GM19438 (cell line): ENCODE measurements around the gene POLR1E.
A peak's percentile ranks its signal among the peaks of the same experiment; 100 is the strongest.
"Not testable (repeated sequence)": the region's sequence is repeated elsewhere in the genome, so short reads cannot be mapped to it uniquely, and the experiment has no call there.

Experiments
- ATAC-seq: cut with Tn5 transposase; IDR thresholded peaks from one replicate; pipeline ENCODE4 v1.9.1; 2021; ENCODE audit warnings: low read depth; ENCODE audit not compliant: unreplicated experiment

The POLR1E gene

DNA sequence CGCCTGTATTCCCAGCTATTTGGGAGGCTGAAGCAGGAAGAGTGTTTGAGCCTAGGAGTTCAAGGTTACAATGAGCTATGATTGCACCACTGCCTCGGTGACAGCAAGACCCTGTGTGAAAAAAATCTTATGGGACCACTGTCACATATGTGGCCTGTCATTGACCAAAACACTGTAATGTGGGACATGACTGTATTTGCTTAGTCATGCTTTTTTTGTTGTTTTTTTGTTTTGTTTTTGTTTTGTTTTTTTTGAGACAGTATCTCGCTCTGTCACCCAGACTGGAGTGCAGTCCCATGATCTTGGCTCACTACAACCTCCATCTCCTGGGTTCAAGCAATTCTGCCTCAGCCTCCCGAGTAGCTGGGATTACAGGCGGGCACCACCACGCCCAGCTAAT is 13.5 kb downstream of the POLR1E start:
- ATAC-seq: no peak

DNA sequence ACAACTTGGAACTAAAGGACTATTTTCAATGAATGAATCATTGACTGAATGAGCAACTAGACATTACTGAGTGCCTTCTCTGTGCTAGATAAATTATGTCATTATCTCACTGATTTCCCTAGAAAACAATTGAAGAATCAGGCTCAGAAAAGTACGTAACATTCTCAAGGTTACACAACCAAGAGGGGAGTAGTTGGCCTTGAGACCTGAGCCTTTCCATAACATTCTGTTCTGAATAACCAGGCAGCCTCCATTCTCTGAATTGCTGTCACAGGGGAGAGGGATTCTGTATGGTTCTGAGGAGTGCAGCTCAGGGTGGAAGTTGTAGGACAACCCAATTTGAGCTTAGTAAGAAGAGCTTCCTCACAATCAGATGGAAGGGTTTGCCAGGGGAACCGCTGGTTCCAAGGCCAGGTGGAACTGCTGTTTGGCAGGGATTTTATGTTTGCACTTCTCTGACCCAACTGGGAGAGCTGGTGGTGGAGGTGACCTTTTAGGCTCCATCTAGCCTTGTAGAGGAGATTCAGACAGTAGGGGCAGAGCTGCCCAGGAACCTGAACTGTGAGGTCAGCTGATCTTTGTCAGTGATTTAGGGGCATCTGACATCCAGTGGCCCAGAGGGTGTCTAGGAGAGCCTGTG is 16.3 kb downstream of the POLR1E start:
- no peak for ATAC-seq

- no peak for ATAC-seq
Observed at GRCh38 chr9:37503736-37504135, 18.0 kb downstream of the POLR1E start.

DNA sequence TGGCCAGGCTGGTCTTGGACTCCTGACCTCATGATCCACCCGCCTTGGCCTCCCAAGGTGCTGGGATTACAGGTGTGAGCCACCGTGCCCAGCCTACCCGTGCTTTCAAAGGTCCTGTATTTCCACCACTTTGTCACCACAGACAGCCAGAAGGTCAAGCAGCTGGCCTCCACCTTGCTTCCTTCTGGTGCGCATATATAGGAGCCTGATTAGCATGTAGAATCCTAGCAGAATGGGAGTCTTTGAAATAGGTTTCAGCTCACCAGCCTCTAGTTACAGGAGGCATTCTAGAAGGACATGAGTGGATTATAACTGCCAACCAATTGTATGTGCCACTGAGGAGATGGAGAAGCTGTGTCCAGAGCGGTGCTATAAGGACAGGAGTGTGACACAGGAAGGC is 18.9 kb downstream of the POLR1E start:
- no peak for ATAC-seq

- ATAC-seq: no peak
Observed at GRCh38 chr9:37507566-37508134, 21.9 kb downstream of the POLR1E start.

GRCh38 chr9:37508135-37508833 is 22.5 kb downstream of the POLR1E start:
- ATAC-seq: no peak

DNA sequence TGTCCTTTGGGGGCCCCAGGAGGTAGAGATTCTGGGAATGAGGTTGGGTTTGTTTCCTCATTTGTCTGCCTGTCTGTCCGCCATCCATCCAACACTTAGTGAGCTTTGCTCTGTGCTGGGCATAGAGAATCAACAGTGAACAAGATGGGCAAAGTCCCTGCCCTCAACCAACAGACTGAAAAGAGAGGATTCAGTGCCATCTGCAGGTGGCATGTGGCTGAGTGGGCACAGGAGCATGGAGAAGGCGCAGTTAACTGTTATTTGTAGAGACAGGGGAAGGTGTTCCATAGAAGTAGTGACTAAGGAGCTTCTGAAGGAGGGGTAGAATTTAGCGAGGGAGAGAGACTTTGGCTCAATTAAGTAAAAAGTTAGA is 23.1 kb downstream of the POLR1E start:
- ATAC-seq: no peak

DNA sequence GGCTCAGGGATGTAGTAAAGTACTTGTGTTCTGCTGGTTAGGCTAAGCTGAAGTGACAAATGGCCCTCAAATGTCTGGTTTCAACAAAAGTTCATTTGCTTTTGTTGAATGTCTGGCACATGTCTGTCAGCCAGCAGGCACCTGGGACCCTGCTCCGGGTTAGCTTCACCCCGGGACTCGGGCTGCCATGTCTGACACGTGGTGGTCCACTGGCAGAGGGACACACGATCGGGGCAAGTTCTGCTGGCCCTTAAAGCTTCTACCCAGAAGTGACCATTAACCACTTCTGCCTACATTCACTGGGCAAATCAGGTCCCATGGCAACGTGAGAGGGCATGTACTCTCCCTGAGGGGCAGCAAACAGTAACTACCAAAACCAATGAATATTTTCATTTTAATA is 23.8 kb downstream of the POLR1E start:
- ATAC-seq: no peak

DNA sequence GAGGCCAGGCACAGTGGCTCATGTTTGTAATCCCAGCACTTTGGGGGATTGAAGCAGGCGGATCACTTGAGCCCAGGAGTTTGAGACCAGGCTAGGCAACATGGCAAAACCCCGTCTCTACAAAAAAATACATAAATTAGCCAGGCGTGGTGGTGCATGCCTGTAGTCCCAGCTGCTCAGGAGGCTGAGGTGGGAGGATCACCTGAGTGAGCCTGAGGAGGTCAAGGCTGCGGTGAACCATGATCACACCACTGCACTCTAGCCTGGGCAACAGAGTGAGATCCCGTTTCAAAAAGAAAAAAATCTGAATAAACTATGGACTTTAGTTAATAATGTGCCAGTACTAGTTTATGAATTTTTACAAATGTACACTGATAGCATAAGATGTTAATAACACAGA is 24.3 kb downstream of the POLR1E start:
- not testable (repeated sequence) for ATAC-seq

- ATAC-seq: no peak
Observed at GRCh38 chr9:37511016-37512010, 25.6 kb downstream of the POLR1E start.

DNA sequence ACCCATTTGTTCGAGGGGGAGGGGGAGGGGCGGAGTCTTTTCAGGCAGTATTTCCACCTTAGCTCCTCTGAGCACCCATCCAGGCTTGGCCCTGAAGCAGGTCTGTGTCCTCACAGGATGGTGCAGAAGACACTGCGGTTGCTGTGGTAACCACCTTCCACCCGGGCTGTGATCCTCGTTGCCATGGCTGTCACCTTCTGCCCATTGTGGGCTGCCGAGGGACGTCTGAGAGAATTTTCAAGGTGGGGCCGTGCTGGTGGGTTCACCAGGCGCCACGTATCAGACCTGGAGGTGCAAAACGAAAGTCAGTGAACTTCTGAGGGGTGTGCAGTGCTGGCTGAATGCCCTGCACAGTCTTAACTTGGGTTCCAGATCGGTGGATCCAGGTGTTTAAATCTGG is 26.7 kb downstream of the POLR1E start:
- no peak for ATAC-seq

DNA sequence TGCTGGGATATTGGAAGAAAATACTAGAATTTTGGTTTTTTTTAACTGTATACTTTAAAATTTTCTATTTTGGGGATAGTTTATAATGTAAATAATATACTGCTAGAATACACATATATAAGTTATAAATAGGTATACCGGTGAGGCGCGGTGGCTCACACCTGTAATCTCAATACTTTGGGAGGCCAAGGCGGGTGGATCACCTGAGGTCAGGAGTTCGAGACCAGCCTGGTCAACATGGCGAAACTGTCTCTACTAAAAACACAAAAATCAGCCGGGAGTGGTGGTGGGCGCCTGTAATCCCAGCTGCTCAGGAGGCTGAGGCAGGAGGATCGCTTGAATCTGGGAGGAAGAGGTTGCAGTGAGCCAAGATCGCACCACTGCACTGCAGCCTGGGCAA is 28.7 kb downstream of the POLR1E start:
- not testable (repeated sequence) for ATAC-seq

- ATAC-seq: no peak
Observed at GRCh38 chr9:37514999-37515398, 29.3 kb downstream of the POLR1E start.

DNA sequence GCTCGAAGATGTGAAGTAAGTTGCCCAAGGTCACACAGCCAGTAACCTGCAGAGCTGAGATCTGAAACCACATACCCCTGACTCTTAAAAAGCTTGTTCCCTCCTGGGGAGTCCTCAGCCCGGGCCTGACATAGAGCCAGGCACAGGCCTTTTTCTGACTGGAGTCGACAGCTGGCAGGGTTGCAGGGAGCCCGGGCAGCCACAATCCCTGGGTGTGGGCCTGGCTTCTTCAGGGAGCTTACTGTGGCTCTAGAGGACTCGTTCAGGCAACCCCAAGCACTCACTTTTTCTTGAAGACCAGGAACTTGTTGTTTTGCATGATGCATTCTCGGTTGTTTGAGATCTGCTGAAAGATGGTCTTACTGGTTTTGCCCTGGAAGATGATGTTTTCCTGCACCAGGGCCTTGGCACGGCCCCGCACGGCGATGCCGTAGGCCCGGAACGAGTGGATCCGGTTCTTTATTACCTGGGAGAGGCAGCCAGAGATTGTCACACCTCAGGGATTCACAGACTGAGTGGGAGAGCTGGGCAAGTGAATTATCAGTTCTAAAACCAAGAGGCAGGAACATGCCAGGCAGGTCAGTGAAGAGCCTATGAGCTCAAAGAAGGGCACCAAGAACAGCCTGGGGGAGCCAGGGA is 30.0 kb downstream of the POLR1E start:
- no peak for ATAC-seq

DNA sequence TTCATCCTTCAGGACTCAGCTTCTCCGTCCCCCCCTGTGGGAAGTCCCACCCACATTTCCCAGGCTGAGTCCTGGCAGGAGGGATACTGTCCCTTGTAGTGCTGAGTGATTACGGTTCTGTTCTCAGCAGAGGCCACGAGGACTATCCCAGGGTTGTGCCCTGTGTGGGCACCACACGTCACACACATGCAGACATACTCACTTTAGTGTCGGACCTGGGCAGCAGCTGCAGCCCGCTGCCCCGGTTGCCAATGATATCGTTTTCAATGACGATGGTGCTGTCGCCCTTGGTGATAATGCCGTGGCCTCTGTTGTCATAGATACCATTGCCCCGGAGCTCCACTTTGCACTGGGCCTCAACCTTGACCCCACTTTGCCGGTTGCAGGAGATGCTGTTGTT is 32.2 kb downstream of the POLR1E start:
- no peak for ATAC-seq

DNA sequence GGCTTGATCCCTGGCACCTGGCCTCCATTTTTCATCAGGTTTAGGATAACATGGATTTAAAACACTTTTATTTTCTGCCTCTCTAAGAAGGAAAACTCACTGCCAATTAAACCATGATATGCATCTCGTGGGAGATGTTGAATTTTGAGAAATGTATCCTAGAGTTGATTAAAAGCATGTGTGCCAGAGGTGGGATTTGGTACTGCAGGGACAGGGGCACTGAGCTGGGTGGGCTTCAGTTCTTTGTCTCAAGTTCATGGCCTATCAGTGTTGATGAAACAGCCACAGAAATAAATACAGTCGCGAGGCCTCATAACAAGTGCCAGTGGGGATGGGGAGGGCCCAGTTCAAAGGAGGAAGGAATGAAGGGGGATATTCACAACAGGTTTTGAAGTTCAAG is 34.9 kb downstream of the POLR1E start:
- no peak for ATAC-seq

DNA sequence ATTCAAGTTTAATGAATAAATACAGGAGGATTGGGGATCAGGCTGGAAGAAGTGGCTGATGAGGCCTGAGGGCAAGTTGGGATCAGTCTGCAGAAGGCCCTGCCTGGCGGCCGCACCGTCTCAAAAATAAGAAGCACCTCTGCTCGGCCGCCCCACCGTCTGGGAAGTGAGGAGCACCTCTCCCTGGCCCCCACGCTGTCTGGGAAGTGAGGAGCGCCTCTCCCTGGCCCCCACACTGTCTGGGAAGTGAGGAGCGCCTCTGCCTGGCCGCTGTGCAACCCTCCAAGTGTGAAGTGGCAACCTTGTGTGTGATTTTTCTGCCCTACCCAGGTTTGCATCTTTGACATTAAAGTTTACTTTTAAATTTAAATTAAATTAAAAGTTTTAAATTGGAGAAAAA is 35.4 kb downstream of the POLR1E start:
- ATAC-seq: no peak

GRCh38 chr9:37522971-37523370 is 37.2 kb downstream of the POLR1E start:
- ATAC-seq: no peak

GRCh38 chr9:37523916-37524315 is 38.2 kb downstream of the POLR1E start:
- ATAC-seq: no peak

DNA sequence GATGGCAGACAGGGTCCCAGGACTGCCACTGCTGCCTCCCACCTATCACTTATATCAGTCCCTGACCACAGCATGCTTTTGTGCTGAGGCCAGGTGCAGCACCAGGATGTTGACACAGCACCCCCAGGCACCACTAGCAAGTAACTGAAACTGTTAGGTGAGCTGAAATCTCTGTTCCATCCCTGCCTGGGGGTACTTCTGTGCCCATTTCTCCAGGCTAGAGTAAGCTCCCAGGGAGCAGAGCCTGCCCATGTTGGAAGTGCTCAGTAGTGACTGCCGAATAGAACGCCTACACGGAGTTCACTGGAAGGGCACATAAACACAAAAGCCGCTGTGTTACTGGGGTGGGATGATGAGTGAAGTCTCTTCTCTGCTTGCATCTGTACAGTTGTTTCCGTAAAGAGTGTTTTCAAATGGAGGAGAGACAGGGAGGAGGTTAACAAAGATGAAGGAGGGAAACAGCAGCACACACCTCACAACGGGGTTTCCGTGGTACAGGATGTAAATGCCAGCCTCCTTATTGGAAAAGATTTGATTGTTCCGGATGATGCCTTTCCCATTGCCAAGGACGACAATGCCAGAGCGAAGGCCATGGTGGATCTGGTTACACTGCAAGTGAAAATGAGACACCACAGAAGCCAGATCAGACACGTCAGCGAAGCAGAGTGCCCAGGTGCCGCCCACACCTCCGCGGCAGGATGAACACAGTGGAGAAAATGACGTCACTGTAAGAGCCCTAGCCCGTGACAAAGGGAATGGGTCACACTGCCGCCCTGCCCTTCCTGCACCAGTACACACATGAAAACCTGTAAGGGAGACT is 43.1 kb downstream of the POLR1E start:
- ATAC-seq: peak; percentile 47
